GM23248 (cell line): Measurements from ENCODE around the gene MPHOSPH6. TPM values are rescaled to one million over a fixed set of nuclear protein-coding genes. Genes with fewer than 3 reads are reported as not detected.

Experiments used
- DNase-seq: peaks from one replicate; pipeline ENCODE4 v3.0.0-alpha.2; 2015
- H2AFZ ChIP-seq: fragments of 200-600 bp; sonication (generic); 2 replicates; pipeline ENCODE4 v1.6.1; 2016; ENCODE audit warnings: antibody characterized with exemption
- H3F3A ChIP-seq: fragments of 200-600 bp; sonication (generic); 2 replicates; pipeline ENCODE4 v1.6.1; 2016; ENCODE audit warnings: mild to moderate bottlenecking, antibody characterized with exemption, mixed run types; ENCODE audit not compliant: insufficient read depth
- H3K27ac ChIP-seq: fragments of 200-600 bp; sonication (generic); 2 replicates; pipeline ENCODE4 v1.5.1; 2016; ENCODE audit warnings: mild to moderate bottlenecking
- H3K27me3 ChIP-seq: fragments of 200-600 bp; sonication (generic); replicated peaks from 2 replicates; pipeline ENCODE4 v1.6.1; 2016; ENCODE audit warnings: mild to moderate bottlenecking; ENCODE audit not compliant: insufficient read depth
- H3K36me3 ChIP-seq: fragments of 200-600 bp; sonication (generic); 2 replicates; pipeline ENCODE4 v1.6.1; 2016; ENCODE audit warnings: low read depth, mild to moderate bottlenecking
- H3K4me1 ChIP-seq: fragments of 200-600 bp; sonication (generic); 2 replicates; pipeline ENCODE4 v1.6.1; 2016; ENCODE audit warnings: mild to moderate bottlenecking; ENCODE audit not compliant: insufficient read depth
- H3K4me2 ChIP-seq: fragments of 200-600 bp; sonication (generic); one replicate; pipeline ENCODE4 v1.6.1; 2016; ENCODE audit warnings: mild to moderate bottlenecking; ENCODE audit not compliant: unreplicated experiment
- H3K4me3 ChIP-seq: fragments of 200-600 bp; sonication (generic); 2 replicates; pipeline ENCODE4 v1.5.1; 2016; ENCODE audit warnings: mild to moderate bottlenecking
- H3K79me2 ChIP-seq: fragments of 200-600 bp; sonication (generic); 2 replicates; pipeline ENCODE4 v1.6.1; 2016; ENCODE audit warnings: mild to moderate bottlenecking; ENCODE audit not compliant: insufficient read depth
- H3K9ac ChIP-seq: fragments of 200-600 bp; sonication (generic); 2 replicates; pipeline ENCODE4 v1.6.1; 2016; ENCODE audit warnings: mild to moderate bottlenecking
- H3K9me2 ChIP-seq: fragments of 200-600 bp; sonication (generic); 2 replicates; pipeline ENCODE4 v1.6.1; 2016; ENCODE audit warnings: mixed run types, mild to moderate bottlenecking, moderate library complexity; ENCODE audit not compliant: insufficient read depth
- H3K9me3 ChIP-seq: fragments of 200-600 bp; sonication (generic); one replicate; pipeline ENCODE4 v1.6.1; 2017; ENCODE audit warnings: low read depth
- H4K20me1 ChIP-seq: fragments of 200-600 bp; sonication (generic); 2 replicates; pipeline ENCODE4 v1.6.0; 2016; ENCODE audit not compliant: insufficient read depth
- EZH2 ChIP-seq: fragments of 200-600 bp; sonication (generic); IDR thresholded peaks from 2 replicates; pipeline ENCODE4 v1.6.1; 2018; ENCODE audit warnings: antibody characterized with exemption, mild to moderate bottlenecking; ENCODE audit not compliant: insufficient read depth, poor library complexity, severe bottlenecking
- EZH2phosphoT487 ChIP-seq: fragments of 200-600 bp; sonication (generic); IDR thresholded peaks from 2 replicates; pipeline ENCODE4 v1.6.1; 2018; ENCODE audit warnings: antibody characterized with exemption, moderate library complexity, mild to moderate bottlenecking, low read depth; ENCODE audit not compliant: insufficient read depth
- WGBS, 2 experiments: methylation state at CpG; one replicate each; pipeline ENCODE4 v1.1.6; 2015 to 2017; ENCODE audit warnings: low lambda C conversion rate in 2 of 2, low coverage in 1 of 2; ENCODE audit errors: missing lambda C conversion rate in 2 of 2; 5-methylcytosine and 5-hydroxymethylcytosine counted together
- in situ Hi-C: fragments of 300-500 bp; cut with MboI; formaldehyde crosslinking; loops from 2 replicates; pipeline ENCODE4 v1.15.0; 2020
- polyA plus RNA-seq: library from polyadenylated mRNA; unstranded; fragments of >200 nt; fragmentation: Nextera tagmentation; extraction: Ambion mirVana; gene quantifications from 2 replicates; pipeline ENCODE4 v1.2.1, GENCODE V29; 2016
- total RNA-seq: library from RNA; depleted of rRNA; stranded (reverse); fragments of >200 nt; shearing (Covaris generic); gene quantifications from 2 replicates; pipeline ENCODE4 v1.2.3, GENCODE V29; 2014

The MPHOSPH6 gene
- total and polyA plus RNA-seq, 2 experiments from 2014 or later = 33.5 to 34.9 TPM

- H3K4me2 ChIP-seq = no peak overlapping the region
- H3K27ac ChIP-seq = no peak overlapping the region
- no peak overlapping the region for H3K4me3 ChIP-seq
- in situ Hi-C loops = no loop called here
- TF ChIP-seq EZH2phosphoT487 (no peak), EZH2 (no peak)
- H2AFZ ChIP-seq = no peak overlapping the region
- H3K79me2 ChIP-seq = no peaks in the 10 kb centered on the region
- WGBS, 2 experiments = 63% methylated on average over 4 of the region's 4 CpGs
- no peaks in the 10 kb centered on the region for H3K9me3 ChIP-seq
- DNase-seq = no peak
- H3K27me3 ChIP-seq = peaks cover 4% of the 10 kb centered on the region; the same call in 1 of the 2 replicates
- H3F3A ChIP-seq = no peaks in the 10 kb centered on the region
- no peaks in the 10 kb centered on the region for H3K36me3 ChIP-seq
- no peak overlapping the region for H3K9ac ChIP-seq
- no peaks in the 10 kb centered on the region for H3K4me1 ChIP-seq
- H3K9me2 ChIP-seq = no peaks in the 10 kb centered on the region
- no peaks in the 10 kb centered on the region for H4K20me1 ChIP-seq
Measured at GRCh38 chr16:82175627-82176026, 5.6 kb upstream of the MPHOSPH6 start.

- no peak for TF ChIP-seq EZH2
- no peak for TF ChIP-seq EZH2phosphoT487
- H3K27me3 ChIP-seq = no peaks in the 10 kb centered on the region
- H3K9ac ChIP-seq = no peak overlapping the region
- no peak for DNase-seq
- H3K36me3 ChIP-seq = peaks cover 9% of the 10 kb centered on the region; the same call in 1 of the 2 replicates
- peaks cover 7% of the 10 kb centered on the region; the same call in 1 of the 2 replicates for H3K4me1 ChIP-seq
- no peaks in the 10 kb centered on the region for H3K9me3 ChIP-seq
- WGBS, 2 experiments = 86 to 90% methylated on average over 5 of the region's 5 CpGs
- no peak overlapping the region for H3K4me2 ChIP-seq
- H3K4me3 ChIP-seq = no peak overlapping the region
- H3K79me2 ChIP-seq = peaks cover 61% of the 10 kb centered on the region
- in situ Hi-C loops = no loop called here
- H2AFZ ChIP-seq = no peak overlapping the region
- H3K27ac ChIP-seq = no peak overlapping the region
- no peaks in the 10 kb centered on the region for H3F3A ChIP-seq
- no peaks in the 10 kb centered on the region for H4K20me1 ChIP-seq
- no peaks in the 10 kb centered on the region for H3K9me2 ChIP-seq
Measured at GRCh38 chr16:82167670-82168069, 2.4 kb downstream of the MPHOSPH6 start.

- Histone ChIP-seq H3K4me2 (no peak overlapping the region), H2AFZ (no peak overlapping the region), H3K9me3 (no peaks in the 10 kb centered on the region), H3K79me2 (peaks cover 47% of the 10 kb centered on the region), H3K9ac (no peak overlapping the region), H3K4me3 (no peak overlapping the region), H3K36me3 (peaks cover 22% of the 10 kb centered on the region), H3K27me3 (no peaks in the 10 kb centered on the region), H3K27ac (no peak overlapping the region), H3K4me1 (peaks cover 13% of the 10 kb centered on the region), H3F3A (peaks cover 7% of the 10 kb centered on the region; the same call in 1 of the 2 replicates), H3K9me2 (no peaks in the 10 kb centered on the region), H4K20me1 (no peaks in the 10 kb centered on the region)
- 98 to 99% methylated on average over 6 of the region's 6 CpGs for WGBS, 2 experiments
- in situ Hi-C loops = no loop called here
- TF ChIP-seq EZH2 (no peak), EZH2phosphoT487 (no peak)
- DNase-seq = no peak
Measured at GRCh38 chr16:82160226-82160625, 9.8 kb downstream of the MPHOSPH6 start.

GRCh38 chr16:82157836-82158235 is 12.2 kb downstream of the MPHOSPH6 start:
- H2AFZ ChIP-seq = no peak overlapping the region
- no peak overlapping the region for H3K4me2 ChIP-seq
- in situ Hi-C loops = no loop called here
- no peaks in the 10 kb centered on the region for H3K9me2 ChIP-seq
- no peak overlapping the region for H3K4me3 ChIP-seq
- peaks cover 56% of the 10 kb centered on the region for H3K79me2 ChIP-seq
- DNase-seq = peak; percentile 7
- TF ChIP-seq EZH2phosphoT487 (no peak), EZH2 (no peak)
- H3K36me3 ChIP-seq = peaks cover 14% of the 10 kb centered on the region
- H3K9me3 ChIP-seq = no peaks in the 10 kb centered on the region
- H3K4me1 ChIP-seq = peaks cover 13% of the 10 kb centered on the region
- H3K9ac ChIP-seq = no peak overlapping the region
- WGBS, 2 experiments = 61 to 63% methylated on average over 5 of the region's 5 CpGs
- peaks cover 7% of the 10 kb centered on the region; the same call in 1 of the 2 replicates for H3F3A ChIP-seq
- H3K27me3 ChIP-seq = no peaks in the 10 kb centered on the region
- H4K20me1 ChIP-seq = no peaks in the 10 kb centered on the region
- H3K27ac ChIP-seq = peak overlapping the region; percentile 33; the same call in 1 of the 2 replicates

GRCh38 chr16:82157534-82157812 is 12.6 kb downstream of the MPHOSPH6 start:
- peaks cover 13% of the 10 kb centered on the region for H3K4me1 ChIP-seq
- no peaks in the 10 kb centered on the region for H3K9me2 ChIP-seq
- in situ Hi-C loops = no loop called here
- no peak for DNase-seq
- H3K27me3 ChIP-seq = no peaks in the 10 kb centered on the region
- H3K4me3 ChIP-seq = no peak overlapping the region
- H3K4me2 ChIP-seq = no peak overlapping the region
- TF ChIP-seq EZH2phosphoT487 = no peak
- TF ChIP-seq EZH2 = no peak
- peaks cover 56% of the 10 kb centered on the region for H3K79me2 ChIP-seq
- no peak overlapping the region for H2AFZ ChIP-seq
- H3K27ac ChIP-seq = peak overlapping the region; percentile 33; the same call in 1 of the 2 replicates
- H3K9ac ChIP-seq = no peak overlapping the region
- no peaks in the 10 kb centered on the region for H4K20me1 ChIP-seq
- WGBS, 2 experiments = 53 to 55% methylated on average over 2 of the region's 2 CpGs
- H3F3A ChIP-seq = peaks cover 7% of the 10 kb centered on the region; the same call in 1 of the 2 replicates
- H3K9me3 ChIP-seq = no peaks in the 10 kb centered on the region
- H3K36me3 ChIP-seq = peaks cover 12% of the 10 kb centered on the region
